Right lung (tissue), 5 donors: ENCODE measurements around the gene INSRR. TPM values are rescaled to one million over a fixed set of nuclear protein-coding genes. Genes with fewer than 3 reads are reported as not detected.

Experiments used
- DNase-seq, 2 donors: peaks; one replicate each; pipeline ENCODE4 v3.0.0-alpha.2; 2013
- polyA plus RNA-seq, 5 donors: library from polyadenylated mRNA; unstranded; fragments of 120-200 nt; gene quantifications; one replicate each; pipeline versions ENCODE4 v1.2.1 to v1.2.3, GENCODE V29; 2013; ENCODE audit warnings: inconsistent platforms in 1 of 5, low replicate concordance in 1 of 5; ENCODE audit not compliant: insufficient read length in 5 of 5, insufficient read depth in 1 of 5

The INSRR gene
- polyA plus RNA-seq, 5 donors: 0.03 to 0.12 (median 0.05) TPM; not detected in 2

DNA sequence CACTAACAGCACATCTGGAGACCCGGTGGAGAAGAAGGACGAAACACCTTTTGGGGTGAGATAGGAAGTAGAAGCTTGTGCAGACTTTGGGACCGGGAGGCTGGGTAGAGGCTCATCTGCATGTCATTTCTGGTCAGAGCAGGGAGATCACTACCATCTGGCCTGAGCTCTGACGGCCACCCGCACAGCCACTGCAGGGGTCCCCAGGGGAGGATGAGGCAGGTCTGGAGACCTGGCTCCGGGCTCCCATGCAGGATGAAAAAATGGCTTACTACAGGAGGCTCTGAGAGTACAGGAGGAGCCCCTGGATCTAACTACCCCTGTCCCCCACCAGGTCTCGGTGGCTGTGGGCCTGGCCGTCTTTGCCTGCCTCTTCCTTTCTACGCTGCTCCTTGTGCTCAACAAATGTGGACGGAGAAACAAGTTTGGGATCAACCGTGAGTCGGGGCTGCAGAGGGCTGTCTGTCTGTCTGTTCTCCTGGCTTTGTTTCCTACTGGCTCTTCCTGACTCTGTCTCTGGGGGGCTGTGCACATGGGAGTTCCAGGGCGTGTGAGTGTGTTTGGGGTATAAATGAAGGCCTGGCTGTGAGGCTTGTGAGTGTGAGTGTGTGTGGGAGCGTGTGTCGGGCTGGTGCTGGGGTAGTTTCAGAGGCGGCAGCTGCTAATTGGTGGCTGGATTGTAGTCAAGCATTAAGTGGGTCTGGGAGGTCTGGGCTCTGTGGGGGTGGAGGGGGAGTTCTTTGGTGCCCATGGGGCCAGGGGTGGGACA lies 15.8 kb upstream of the INSRR start:
- no peak for DNase-seq

GRCh38 chr1:156874142-156874541 lies 15.2 kb upstream of the INSRR start:
- no peak for DNase-seq

DNA sequence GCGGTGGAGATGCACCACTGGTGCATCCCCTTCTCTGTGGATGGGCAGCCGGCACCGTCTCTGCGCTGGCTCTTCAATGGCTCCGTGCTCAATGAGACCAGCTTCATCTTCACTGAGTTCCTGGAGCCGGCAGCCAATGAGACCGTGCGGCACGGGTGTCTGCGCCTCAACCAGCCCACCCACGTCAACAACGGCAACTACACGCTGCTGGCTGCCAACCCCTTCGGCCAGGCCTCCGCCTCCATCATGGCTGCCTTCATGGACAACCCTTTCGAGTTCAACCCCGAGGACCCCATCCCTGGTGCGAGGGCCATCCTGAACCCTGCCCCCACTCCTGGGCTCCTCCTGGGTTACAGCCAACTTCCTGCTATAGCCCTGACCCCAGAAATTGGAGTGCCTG lies 14.7 kb upstream of the INSRR start:
- DNase-seq: no peak

GRCh38 chr1:156869455-156869854 lies 10.5 kb upstream of the INSRR start:
- DNase-seq: no peak

- DNase-seq: no peak
Observed at GRCh38 chr1:156868341-156868740, 9.4 kb upstream of the INSRR start.

DNA sequence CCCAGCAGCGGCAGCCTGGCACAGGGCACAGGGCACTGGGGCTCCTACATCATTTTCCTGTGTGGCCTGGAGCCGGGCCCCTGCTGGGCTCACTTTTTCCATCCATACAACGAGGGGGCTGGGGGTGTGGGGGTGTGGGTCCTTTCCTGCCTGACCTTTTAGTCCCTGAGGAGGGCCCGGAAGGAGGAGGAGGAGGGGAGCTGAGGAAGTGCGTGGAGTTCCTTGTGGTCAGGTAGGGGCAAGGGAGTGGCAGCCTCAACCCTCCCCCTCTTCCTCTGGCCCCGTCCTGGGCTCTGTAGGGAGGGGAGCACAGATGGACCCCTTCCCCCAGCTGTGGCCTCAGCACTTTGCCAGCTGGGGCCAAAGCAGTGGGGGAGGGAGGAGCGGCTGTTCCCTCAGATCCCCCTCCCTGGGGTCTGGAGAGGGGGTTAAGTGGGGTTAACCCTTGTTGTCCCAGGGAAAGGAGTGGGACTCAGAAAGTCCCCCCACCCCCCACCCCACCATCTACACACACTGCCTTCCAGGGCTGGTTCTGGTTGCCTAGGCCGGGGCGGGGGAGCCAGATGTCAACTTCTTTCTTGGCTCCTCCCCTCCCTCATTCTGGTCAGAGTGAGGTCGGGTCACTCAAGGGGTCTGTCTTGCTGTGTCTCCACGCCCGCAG lies 7.5 kb upstream of the INSRR start:
- DNase-seq: no peak

DNA sequence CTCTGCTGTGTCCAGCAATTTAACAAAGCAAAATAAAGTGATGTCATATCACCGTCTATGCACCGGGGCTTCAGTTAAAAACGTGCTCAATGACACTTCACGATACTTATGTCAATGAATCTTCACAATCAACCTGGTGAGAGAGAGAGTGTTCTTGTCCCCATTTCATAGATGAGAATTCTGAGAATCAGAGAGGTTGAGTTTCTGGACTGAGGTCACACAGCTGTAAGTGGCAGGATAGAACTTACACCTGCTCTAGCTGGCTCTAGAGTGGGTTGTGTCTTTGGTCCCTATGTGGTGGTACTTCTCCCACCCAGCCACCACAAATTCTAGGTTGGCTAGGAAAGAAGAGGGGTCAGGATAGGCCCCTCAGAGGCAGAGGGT lies 6.9 kb upstream of the INSRR start:
- DNase-seq: no peak

- DNase-seq: no peak
Observed at GRCh38 chr1:156865258-156865657, 6.3 kb upstream of the INSRR start.

- no peak for DNase-seq
Observed at GRCh38 chr1:156864796-156865195, 5.9 kb upstream of the INSRR start.

GRCh38 chr1:156863631-156864030 lies 4.7 kb upstream of the INSRR start:
- DNase-seq: no peak

DNA sequence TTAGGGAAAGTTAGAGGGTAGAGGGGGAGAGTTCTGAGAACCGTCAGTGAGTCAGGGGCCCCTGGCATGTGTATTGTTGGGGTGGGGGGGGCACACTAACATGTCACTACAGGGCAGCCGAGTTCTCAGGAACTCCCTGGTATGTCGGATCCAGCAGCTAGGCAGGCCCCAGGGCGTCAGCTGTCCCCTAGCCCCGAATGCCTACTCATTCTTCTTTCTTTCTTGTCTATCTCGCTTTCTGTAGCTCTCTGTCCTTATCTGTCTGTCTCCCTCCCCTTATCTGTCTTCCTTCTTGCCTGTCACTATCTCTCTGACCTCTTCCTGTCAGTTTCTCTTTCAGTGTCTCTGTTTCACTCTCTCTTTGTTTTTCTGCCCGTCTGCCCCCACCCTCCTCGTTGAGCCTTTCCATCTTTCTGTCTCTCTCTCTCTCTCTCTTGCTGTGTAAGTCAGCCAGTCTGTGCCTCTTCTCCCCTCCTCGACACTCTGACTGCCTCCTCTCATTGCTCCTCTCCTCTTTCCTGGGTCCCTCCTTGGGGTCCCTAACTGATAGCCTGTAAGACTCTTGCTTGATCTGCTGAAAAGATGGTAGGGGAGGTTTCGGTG lies 4.2 kb upstream of the INSRR start:
- no peak for DNase-seq

GRCh38 chr1:156862584-156862983 lies 3.7 kb upstream of the INSRR start:
- no peak for DNase-seq

DNA sequence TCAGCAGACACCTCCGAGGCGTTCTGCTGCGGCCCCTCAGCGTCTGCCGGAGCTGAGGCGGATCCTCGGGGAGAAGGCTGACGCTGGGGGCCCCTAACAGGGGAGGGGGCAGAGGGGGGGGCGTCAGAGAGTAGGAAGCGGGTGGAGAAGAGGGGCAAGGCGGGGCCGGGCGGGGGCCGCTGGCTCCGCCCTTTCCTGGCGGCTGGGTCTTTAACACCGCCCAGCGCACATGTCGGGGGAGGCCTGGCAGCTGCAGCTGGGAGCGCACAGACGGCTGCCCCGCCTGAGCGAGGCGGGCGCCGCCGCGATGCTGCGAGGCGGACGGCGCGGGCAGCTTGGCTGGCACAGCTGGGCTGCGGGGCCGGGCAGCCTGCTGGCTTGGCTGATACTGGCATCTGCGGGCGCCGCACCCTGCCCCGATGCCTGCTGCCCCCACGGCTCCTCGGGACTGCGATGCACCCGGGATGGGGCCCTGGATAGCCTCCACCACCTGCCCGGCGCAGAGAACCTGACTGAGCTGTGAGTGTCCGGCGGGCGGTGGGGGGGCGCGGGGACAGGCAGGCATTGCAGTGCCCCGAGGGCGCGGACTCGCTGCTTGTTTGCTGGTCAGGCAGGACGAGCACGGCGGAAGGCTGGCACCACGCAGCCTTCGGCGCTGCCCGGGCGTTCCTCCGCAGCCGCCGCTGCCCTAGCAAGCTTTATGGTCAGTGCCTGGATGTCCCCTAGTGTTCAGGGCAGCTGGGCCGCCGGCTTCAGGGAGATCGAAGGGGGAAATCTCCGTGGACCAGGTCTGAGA lies 1.9 kb upstream of the INSRR start, which contains the start of gene NTRK1:
Gene NTRK1, plus strand, starts transcription at position 238 of the 796 bp plus-strand sequence. Its CDS starts 70 bp downstream, at position 308.
- no peak for DNase-seq

GRCh38 chr1:156860113-156860627 lies 1.3 kb upstream of the INSRR start:
- DNase-seq: peak in 1 of 2 donors; percentile 23

DNA sequence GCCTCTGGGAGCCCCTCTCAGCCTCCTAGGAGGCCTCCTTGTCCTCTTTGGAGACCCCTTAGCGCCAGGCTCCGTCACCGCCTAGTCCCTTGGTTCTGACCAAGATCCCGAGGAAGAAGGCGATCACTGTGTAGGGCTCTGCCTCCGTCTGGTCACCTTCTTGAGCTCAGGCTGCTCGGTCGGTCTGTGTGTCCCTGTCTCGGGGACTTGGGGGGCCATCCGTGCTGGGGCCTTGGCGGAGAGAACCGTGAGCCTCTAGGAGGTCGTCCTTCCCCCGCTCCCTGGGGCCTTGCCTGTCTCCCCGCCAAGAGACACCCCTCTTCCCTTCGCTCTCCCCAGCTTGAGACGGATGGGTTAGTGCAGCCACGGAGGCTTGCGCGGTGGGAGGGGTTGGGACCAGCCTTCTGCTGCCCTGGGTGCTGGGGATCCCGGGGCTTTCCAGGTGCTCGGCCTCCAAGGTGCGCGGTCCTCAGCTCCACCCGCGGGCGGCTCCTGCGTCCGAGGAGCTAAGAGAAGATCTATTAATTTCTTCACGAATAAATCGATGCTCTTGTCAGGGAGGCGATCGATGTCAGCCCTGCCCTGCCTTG lies 701 bp upstream of the INSRR start:
- DNase-seq: no peak

GRCh38 chr1:156858555-156858956 lies 361 bp downstream of the INSRR start:
- DNase-seq: no peak

DNA sequence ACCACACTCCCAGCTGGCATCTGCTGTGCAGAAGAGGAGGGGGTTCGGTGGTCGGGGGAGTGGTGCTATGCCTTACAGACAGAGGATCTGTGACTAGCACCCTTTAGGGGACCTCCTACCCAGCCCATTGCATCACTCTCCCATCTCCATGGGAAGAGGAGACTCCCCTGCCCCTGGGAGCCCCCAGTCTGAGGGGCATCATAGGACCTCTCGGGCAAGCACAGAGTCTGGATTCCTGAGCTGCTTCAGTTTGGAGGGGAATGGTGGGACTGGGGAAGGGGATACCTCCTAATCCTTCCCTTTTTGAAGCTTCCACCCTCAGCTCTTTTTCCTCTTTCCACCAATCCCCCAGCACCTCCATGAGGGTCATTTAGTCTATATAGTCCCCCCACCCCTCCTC lies 1.4 kb downstream of the INSRR start:
- no peak for DNase-seq

GRCh38 chr1:156856282-156856785 lies 2.6 kb downstream of the INSRR start:
- DNase-seq: no peak

GRCh38 chr1:156854634-156855033 lies 4.3 kb downstream of the INSRR start:
- no peak for DNase-seq

DNA sequence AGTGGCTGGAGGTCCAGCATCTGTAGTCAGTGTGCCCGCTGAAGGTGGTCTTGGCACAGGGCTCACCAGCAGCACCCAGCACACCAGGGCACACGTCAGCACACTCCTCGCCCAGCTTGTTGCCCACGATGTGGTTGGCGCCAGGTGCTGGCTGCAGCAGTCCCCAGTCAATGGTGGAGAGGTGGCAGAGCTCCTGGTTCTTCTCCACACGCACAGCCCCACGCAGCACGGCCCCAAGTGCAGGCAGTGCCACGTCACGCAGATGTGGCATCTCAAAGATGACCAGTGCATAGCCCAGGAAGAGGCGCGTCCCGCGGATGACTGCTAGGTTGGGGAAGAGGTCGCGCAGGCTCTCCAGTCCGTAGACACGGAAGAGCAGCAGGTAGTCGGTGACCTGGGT lies 5.2 kb downstream of the INSRR start:
- DNase-seq: no peak

DNA sequence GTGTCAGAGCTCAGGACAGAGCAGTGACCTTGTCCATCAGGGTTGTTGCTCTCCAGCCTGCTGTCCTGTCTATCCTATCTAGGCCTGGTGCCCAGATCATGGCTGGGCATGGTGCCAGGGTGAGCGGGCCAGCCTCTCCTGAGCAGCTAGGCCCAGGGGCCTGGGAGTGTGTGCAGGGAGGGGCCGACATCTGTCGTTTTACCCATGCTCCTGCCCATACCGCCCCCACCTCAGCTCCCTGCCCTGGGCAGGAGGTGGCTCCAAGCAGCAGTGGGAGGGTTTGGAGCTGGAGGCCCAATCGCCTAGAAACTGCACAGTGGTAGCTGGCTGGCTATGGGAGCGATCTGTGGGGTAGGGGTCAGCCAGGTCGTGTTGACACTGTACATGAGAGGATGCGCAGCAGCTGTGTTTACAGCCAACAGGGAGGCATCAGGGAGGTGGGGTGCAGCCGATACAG lies 6.5 kb downstream of the INSRR start:
- peak in 1 of 2 donors; percentile 23 for DNase-seq
